Activated effector memory CD4-positive, alpha-beta T cell treated with anti-CD3 and anti-CD28 coated beads, Interleukin-2, amount 50 U/mL, for 16 hours (primary cell): ENCODE data around the gene PDGFB.

ENCODE experiments used
- DNase-seq: peaks from one replicate; pipeline ENCODE4 v3.0.0-alpha.2; 2020

The PDGFB gene

DNA sequence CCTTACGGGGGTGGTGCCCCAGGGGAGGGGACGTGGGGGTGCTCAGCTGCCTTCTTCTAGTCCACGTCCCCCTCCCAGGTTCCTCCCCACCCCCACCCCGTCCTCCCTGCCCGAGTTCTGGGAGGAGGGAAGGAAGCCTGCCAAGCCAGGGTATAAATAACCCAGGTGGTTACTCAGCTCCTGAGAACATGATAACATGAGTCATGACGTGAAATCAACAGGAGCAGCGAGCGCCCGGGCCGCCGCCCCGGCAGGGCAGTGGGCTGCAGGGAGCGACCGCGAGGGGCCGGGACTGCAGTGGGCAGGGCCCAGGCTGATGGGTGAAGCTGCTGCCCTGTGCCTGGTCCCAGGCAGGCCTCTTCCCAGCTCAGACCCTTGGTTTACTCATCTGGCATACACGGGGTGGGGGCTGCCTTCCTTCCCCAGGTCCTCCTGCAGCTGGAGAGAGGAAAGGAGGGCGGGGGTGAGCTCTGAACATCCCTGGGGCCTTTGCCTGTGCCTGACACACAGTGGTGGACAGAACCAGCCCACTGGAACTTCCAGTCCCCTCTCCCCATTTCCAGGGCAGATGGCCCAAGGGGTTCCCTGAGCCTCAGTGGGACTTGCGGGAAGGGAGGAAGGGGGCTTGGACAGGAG lies 8.8 kb upstream of the PDGFB start:
- peak; percentile 72 for DNase-seq

DNA sequence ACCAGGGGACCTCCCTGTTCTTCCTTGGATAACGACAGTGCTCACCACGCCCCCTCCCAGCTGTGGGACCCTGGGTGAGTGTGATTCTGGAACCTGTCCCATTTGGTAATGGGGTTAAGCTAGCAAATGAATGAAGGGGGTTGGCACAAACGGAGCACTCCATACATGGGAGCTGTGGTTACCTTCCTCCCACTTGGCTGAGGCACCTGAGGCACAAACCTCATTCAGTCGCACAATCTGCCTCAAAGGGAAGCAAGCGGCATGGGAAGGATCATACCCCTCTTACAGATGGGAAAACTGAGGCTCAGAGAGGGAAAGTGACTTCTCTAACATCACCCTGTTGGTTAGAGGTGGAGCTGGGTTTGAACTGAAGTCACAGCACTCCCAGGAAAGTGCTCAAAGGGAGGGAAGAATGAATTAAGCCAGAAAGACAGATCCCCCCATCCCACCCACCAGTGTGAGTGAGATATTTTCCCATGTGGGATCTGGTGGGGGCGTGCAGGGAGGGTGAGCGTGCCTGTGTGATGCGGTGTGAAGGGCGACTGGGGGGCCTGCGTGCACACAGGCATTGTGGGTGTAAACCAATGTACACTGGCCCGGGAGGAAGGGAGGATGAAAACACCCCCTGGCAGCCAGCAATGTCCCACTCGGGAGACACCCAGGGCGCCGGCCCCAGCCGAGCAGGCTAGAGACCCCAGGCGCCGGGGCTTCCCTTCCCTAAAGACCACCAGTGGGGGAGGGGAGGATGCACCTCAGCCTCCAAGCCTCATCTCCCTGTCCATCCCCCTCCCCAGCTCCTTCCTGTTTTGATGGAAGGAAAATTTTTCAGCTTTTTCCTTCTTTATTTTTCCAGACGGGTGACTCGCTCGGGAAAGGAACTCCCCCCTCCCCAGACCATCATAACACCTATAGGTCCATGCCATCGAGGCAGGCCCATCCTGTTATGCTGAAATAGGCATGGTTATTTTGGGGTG lies 8.0 kb upstream of the PDGFB start:
- DNase-seq, result no peak

DNA sequence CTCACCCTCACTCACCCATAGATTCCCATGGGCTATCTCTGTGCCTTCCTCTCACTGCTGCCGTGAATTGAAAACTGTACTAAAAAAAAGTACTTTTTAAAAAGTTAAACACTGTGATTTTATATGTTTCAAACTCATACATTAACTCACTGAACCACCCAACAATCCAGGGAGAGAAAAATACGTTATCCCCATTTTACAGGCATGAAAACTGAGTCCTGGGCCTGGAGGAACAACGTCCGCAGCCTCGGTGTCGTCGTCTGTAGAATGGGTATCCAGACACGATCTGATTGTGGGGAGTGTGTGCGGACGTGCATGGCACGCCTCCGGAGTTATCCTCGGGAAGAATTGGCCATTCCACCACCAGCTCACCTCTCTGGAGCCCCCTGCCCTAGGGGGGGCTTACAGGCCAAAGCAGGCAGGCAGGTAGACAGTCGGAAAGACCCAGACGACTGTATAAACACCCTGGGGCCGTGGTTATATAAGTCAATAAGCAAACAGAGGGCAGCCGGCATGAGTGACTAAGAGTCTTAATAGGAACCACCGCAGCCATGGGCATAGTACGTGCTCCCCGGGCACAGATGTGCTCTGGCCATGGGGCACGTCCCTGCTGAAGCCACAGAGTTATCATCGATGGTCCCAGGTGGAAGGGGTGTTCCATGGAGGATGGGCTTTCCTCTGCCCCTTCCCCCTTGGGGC lies 7.1 kb upstream of the PDGFB start:
- DNase-seq, result no peak

DNA sequence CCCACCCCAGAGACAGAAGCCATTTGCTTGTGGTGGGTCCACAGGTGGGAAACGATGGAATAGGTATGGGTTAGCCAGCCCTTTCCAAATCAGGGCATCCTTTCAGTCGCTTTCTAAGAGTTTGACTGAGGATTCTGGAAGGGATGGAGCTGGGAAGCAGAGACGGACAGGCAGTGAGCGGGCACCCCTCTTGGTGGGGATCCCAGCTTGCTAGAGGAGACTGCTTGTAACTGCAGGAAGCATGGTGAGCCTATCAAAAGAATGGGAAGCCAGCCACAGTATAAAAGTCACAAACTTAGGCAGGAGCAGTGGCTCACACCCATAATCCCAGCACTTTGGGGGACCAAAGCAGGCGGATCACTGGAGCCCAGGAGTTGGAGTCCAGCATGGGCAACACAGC lies 6.1 kb upstream of the PDGFB start:
- no peak for DNase-seq

DNA sequence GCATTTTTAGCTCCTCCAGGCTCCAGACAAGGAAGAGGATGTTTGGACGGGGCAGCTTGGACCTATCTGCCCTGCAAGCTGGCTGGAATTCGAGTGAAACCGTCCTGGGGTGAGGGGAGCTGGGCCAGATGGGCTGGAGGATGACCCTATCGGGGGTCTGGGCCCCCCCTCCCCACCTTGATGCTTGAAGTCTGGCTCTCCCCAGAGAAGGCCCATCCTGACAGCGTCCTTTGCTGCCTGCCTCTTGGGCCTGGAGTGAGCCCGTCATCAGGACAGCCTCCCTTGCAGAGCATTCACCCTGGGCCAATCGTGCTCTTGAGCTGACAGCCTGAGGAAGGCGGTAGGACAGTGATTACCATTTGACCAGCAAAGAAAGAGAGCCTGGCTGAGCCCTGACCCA lies 5.3 kb upstream of the PDGFB start:
- no peak for DNase-seq

DNA sequence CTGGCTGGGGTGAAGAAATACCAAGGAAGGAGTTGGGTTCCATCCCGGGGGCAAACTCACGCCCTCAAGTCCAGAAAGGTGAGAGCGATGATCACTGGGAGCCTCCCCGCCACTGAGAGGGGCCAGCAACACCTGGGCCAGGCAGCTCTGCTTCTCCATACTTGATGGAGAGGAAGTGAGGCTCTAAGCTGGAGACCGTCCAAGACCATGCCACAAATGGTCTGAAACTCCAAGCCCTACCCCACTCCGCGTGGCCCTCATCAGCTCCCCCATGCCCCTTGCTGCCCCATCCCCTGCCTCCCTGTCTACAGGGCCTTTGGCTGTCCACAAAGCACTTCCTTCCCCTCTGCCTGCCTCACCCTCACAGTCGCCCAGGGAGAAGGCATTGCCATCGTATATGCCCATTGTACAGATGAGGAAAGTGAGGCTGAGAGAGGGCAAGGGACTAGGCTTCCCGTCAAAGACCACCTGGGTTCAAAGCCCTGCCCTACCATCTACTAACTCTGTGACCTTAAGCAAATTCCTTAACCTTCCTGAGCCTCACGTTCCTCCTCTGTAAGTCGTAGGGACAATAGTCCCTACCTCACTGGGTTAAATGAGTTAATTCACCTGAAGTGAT lies 4.4 kb upstream of the PDGFB start:
- DNase-seq, result no peak

DNA sequence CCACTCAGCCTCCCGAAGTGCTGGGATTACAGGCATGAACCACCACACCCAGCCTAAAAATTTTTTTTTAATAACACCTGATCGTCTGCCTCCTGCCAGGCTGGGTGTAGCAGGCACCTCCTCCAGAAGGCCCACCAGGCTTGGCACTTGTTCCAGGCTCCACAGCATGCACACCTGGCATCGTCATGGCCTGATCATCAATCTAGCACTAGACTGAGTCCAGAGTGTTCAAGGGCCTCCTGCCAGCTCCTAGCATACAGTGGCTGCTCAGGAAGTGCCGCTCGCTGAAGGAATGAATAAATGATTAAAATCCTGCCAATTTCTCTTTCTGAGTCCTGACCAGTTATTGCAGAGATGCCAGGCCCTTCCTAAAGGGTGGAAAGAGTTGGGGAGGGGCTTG lies 3.5 kb upstream of the PDGFB start:
- no peak for DNase-seq

DNA sequence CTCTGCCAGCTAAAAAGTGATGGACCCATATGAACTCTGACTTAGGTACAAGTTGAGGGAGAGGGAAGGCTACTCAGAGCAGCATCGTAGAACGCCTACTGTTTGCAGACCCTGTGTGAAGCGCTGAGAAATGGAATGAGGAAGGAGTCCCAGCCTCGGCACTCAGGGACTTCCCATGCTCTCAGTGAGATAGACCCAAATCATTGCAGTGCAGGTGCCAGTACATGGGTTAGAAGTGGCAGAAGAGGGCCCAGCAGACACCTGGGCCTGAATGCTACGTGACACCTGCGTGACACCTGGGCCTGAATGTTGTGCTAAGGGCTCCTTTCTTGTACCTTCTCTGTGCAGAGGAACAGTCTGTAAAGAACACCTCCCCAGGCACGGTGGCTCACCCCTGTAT lies 2.6 kb upstream of the PDGFB start:
- no peak for DNase-seq

GRCh38 chr22:39246690-39247332 lies 2.0 kb upstream of the PDGFB start:
- DNase-seq, result no peak

- DNase-seq, result no peak
Observed at GRCh38 chr22:39246217-39246616, 1.4 kb upstream of the PDGFB start.

GRCh38 chr22:39245130-39246039 lies 603 bp upstream of the PDGFB start:
- DNase-seq, result no peak

- DNase-seq, result no peak
Observed at GRCh38 chr22:39244136-39244495, 666 bp downstream of the PDGFB start.

DNA sequence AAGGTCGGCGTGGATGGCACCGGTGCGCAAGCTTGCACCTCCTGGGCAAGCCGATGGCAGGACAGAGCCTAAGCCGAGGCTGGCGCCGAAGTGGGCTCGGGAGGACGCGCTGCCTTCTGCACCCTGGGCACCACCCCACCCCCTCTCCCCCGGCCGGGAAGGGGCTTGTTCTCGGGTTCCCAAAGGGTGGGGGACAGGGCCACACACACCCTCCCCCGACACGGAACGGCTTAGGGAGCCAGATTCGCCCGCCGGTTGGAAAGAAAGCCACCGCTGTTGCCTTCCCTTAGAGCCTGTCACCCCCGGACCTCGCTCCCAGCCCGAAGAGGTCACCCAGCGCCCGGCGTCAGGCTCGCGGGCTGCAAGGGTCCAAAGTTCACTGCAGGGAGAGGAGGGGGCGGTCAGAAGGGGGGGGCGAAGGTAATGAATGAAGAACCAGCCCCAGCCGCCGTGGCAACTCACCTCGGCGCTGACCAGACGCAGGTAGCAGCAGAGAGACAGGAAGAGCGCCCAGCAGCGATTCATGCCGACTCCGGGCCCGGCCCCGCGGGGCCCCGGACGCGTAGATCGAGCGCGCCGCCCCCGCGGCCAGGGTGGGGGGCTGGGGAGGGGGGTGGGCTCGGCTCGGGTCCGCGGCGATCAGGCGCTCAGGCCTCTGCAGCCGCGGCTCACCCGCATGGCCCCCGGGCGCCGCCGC lies 1.2 kb downstream of the PDGFB start:
- DNase-seq, result peak; percentile 67

- peak; percentile 75 for DNase-seq
Observed at GRCh38 chr22:39242595-39243438, 2.0 kb downstream of the PDGFB start.

DNA sequence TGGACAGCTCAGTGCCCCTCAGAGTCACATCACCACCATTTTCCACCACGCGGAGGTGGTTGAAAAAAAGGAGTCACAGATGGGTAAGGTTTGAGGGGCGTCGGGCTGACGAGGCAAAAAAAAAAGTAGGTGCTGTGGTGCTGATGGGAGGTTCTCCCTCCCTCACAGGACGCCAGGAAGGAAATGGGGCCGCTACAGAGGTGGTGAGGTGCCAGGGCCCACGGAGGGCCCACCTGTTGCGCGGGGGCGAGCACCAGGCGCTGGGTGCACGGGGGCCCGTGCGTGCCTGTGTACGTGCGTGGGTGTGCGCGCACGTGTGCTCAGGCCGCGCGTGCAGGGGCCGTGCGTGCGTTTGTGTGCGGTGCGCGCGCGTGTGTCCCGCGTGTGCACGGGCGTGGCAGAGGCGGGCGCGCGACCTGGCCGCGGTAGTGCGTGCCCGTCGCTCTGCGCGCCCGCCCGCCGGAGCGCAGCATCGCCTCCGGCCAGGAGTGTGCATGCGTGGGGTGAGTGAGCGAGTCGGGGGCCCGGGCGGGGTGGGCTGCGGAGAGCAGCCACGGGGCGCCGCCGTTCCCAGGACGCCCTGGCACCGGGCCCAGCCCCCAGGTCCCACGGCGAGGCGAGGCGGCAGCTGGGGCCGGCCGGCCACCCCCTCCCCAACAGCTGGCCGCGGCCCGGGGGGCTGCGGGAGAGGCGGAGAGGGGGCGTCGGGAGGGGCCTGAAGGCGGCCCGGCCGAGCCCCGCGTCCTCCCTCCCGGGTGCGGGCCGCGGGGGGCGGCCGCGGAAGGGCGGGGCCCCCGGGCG lies 2.8 kb downstream of the PDGFB start:
- peak; percentile 73 for DNase-seq

GRCh38 chr22:39240831-39241793 lies 3.7 kb downstream of the PDGFB start:
- peak; percentile 73 for DNase-seq

- DNase-seq, result no peak
Observed at GRCh38 chr22:39239561-39240423, 5.0 kb downstream of the PDGFB start.
